Activated B cell treated with CpG ODN at 0.5 μM for 24 hours (primary cell): ENCODE measurements around the gene HCN3. TPM values are rescaled to one million over a fixed set of nuclear protein-coding genes. Genes with fewer than 3 reads are reported as not detected.

Experiments
- ATAC-seq: fragments of 200-7000 bp; cut with Tn5 transposase; one replicate; pipeline ENCODE4 v1.10.0; 2021; ENCODE audit warnings: low read depth, mild to moderate bottlenecking, moderate library complexity
- CTCF ChIA-PET: fragments of 350-600 bp; sonication (Branson Sonifier 250); formaldehyde crosslinking; loops from one replicate; lab custom pipeline; 2021; ENCODE audit warnings: antibody characterized with exemption; lab: Charles Lee
- POLR2A ChIA-PET: fragments of 350-600 bp; sonication (Branson Sonifier 250); formaldehyde crosslinking; loops from one replicate; lab custom pipeline; 2021; ENCODE audit warnings: antibody characterized with exemption; lab: Charles Lee
- DNase-seq: peaks from one replicate; pipeline ENCODE4 v3.0.0; 2022
- H3K27ac Mint-ChIP-seq: one replicate; pipeline ENCODE4 v1.8.0; 2020; ENCODE audit warnings: mixed read lengths
- H3K27me3 Mint-ChIP-seq: one replicate; pipeline ENCODE4 v1.8.0; 2021; ENCODE audit warnings: mixed read lengths
- H3K36me3 Mint-ChIP-seq: one replicate; pipeline ENCODE4 v1.8.0; 2021; ENCODE audit warnings: low read depth, mixed read lengths
- H3K4me1 Mint-ChIP-seq: one replicate; pipeline ENCODE4 v1.8.0; 2021; ENCODE audit warnings: mixed read lengths
- H3K4me3 Mint-ChIP-seq: one replicate; pipeline ENCODE4 v1.8.0; 2020; ENCODE audit warnings: mild to moderate bottlenecking, mixed read lengths
- H3K9me3 Mint-ChIP-seq: one replicate; pipeline ENCODE4 v1.8.0; 2020; ENCODE audit warnings: mixed read lengths
- CTCF ChIP-seq: fragments of 200-600 bp; IDR thresholded peaks from one replicate; pipeline ENCODE4 v1.8.0; 2022; ENCODE audit warnings: antibody characterized with exemption, mild to moderate bottlenecking
- intact Hi-C: fragments of 100-400 bp; cut with micrococcal nuclease; formaldehyde crosslinking; loops from one replicate; pipeline ENCODE4 v1.15.1; 2024
- total RNA-seq: library from RNA; stranded (reverse); gene quantifications from 2 replicates; pipeline ENCODE4 v1.2.3, GENCODE V29; 2022

Gene HCN3
- total RNA-seq, 1 donor from 2014 or later, result 2.7 TPM

GRCh38 chr1:155282488-155283091, 5.3 kb downstream of the HCN3 start:
- no peaks in the 10 kb centered on the region for H3K9me3 Mint-ChIP-seq
- no peak overlapping the region for H3K27ac Mint-ChIP-seq
- intact Hi-C loops, result no loop called here
- DNase-seq (no peak), ATAC-seq (no peak)
- ChIA-PET POLR2A (no interaction called here), CTCF (no interaction called here)
- no peak overlapping the region for H3K4me3 Mint-ChIP-seq
- H3K36me3 Mint-ChIP-seq, result no peaks in the 10 kb centered on the region
- no peaks in the 10 kb centered on the region for H3K27me3 Mint-ChIP-seq
- peaks cover 8% of the 10 kb centered on the region for H3K4me1 Mint-ChIP-seq
- no peak for TF ChIP-seq CTCF

- Mint-ChIP-seq H3K27me3 (no peaks in the 10 kb centered on the region), H3K4me3 (no peak overlapping the region), H3K27ac (no peak overlapping the region), H3K4me1 (no peaks in the 10 kb centered on the region), H3K36me3 (no peaks in the 10 kb centered on the region), H3K9me3 (no peaks in the 10 kb centered on the region)
- DNase-seq (no peak), ATAC-seq (no peak)
- intact Hi-C loops, result no loop called here
- POLR2A ChIA-PET, result interaction anchor here (0.6 kb wide), 1 partner anchor 11 kb away, joined by 4 read pairs; the partner anchor contains the start of gene CLK2
- CTCF ChIA-PET, result no interaction called here
- TF ChIP-seq CTCF, result no peak
Observed at GRCh38 chr1:155284476-155284875, 7.2 kb downstream of the HCN3 start.

- no peak for TF ChIP-seq CTCF
- no peaks in the 10 kb centered on the region for H3K4me1 Mint-ChIP-seq
- ChIA-PET POLR2A (no interaction called here), CTCF (no interaction called here)
- H3K36me3 Mint-ChIP-seq, result no peaks in the 10 kb centered on the region
- no peak overlapping the region for H3K4me3 Mint-ChIP-seq
- no peak overlapping the region for H3K27ac Mint-ChIP-seq
- intact Hi-C loops, result no loop called here
- ATAC-seq (no peak), DNase-seq (no peak)
- no peaks in the 10 kb centered on the region for H3K27me3 Mint-ChIP-seq
- H3K9me3 Mint-ChIP-seq, result no peaks in the 10 kb centered on the region
Observed at GRCh38 chr1:155285063-155285462, 7.8 kb downstream of the HCN3 start.

- Mint-ChIP-seq H3K27me3 (no peaks in the 10 kb centered on the region), H3K4me3 (no peak overlapping the region), H3K27ac (no peak overlapping the region), H3K9me3 (no peaks in the 10 kb centered on the region), H3K36me3 (no peaks in the 10 kb centered on the region), H3K4me1 (no peaks in the 10 kb centered on the region)
- no peak for ATAC-seq
- POLR2A ChIA-PET, result no interaction called here
- CTCF ChIA-PET, result interaction anchor here (0.6 kb wide), 1 partner anchor 38 kb away, joined by 3 read pairs; no protein-coding TSS in a partner anchor
- intact Hi-C loops, result no loop called here
- no peak for TF ChIP-seq CTCF
- no peak for DNase-seq
Observed at GRCh38 chr1:155285631-155286044, 8.4 kb downstream of the HCN3 start.

GRCh38 chr1:155286544-155286943, 9.3 kb downstream of the HCN3 start:
- CTCF ChIA-PET, result no interaction called here
- no peak overlapping the region for H3K27ac Mint-ChIP-seq
- H3K4me1 Mint-ChIP-seq, result no peaks in the 10 kb centered on the region

More at GRCh38 chr1:155286544-155286943, 9.3 kb downstream of the HCN3 start:
- ATAC-seq, result no peak
- no peaks in the 10 kb centered on the region for H3K36me3 Mint-ChIP-seq
- no peak for DNase-seq
- no peak for TF ChIP-seq CTCF
- POLR2A ChIA-PET, result no interaction called here
- no peak overlapping the region for H3K4me3 Mint-ChIP-seq
- peaks cover 2% of the 10 kb centered on the region for H3K27me3 Mint-ChIP-seq
- H3K9me3 Mint-ChIP-seq, result no peaks in the 10 kb centered on the region
- intact Hi-C loops, result no loop called here
